AG08395 (cell line): ENCODE data around the gene AP5Z1.
"Not testable (repeated sequence)": the region's sequence is repeated elsewhere in the genome, so short reads cannot be mapped to it uniquely, and the experiment has no call there.

Experiments
- DNase-seq: peaks from one replicate; pipeline ENCODE4 v3.0.0; 2012; ENCODE audit warnings: mixed read lengths, low spot score

The AP5Z1 gene

DNA sequence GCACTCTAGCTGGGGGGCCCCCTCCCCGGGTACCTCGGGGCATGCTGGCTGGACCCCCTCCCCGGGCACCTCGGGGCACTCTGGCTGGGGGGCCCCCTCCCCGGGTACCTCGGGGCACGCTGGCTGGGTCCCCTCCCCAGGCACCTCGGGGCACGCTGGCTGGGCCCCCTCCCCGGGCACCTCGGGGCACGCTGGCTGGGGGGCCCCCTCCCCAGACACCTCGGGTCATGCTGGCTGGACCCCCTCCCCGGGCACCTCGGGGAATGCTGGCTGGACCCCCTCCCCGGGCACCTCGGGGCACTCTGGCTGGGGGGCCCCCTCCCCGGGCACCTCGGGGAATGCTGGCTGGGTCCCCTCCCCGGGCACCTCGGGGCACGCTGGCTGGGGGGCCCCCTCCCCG, 27.2 kb downstream of the AP5Z1 start:
- not testable (repeated sequence) for DNase-seq

- DNase-seq, result no peak
These were observed 28.2 kb downstream of the AP5Z1 start for GRCh38 chr7:4803397-4804241.

DNA sequence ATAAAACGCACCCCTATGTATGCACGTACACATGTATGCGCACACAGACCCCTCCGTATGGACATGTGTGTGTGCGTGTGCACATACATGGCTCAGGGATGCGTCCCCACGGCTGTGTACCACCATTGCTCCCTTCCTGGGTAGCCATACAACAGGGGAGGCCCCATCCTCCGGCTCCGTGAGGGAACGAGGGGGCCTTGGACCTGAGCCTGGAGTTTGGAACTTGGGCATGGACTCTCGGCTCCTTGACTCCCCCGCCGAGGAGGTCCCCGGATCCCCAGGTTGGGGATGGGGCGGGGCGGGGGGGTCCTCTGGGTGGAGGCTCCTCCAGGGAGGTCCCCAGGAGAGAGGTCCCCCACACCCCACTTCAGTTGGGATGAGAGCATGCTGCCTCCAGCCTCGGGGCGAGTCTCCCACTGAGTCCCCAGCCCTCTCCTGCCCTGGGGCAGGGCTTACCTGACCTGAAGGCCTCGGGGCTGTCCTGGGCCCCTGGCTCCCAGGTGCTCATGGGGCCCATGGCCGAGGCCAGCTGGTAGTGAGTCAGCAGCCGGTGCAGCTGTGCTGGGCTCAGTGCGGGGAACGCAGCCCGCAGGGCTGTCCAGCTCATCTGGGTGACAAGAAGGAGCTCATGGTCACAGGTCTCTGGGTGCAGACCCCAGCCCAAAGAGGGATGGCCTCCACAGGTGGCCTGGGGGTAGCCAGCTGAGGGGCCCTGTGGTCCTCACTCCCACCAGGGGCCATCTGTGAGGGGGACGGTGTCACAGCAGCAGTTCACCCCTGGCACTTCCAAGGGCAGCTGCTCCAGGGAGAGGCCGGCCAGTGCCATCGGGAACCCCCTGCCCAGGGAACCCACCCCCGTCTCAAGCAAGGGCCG, 29.9 kb downstream of the AP5Z1 start:
- DNase-seq, result no peak

DNA sequence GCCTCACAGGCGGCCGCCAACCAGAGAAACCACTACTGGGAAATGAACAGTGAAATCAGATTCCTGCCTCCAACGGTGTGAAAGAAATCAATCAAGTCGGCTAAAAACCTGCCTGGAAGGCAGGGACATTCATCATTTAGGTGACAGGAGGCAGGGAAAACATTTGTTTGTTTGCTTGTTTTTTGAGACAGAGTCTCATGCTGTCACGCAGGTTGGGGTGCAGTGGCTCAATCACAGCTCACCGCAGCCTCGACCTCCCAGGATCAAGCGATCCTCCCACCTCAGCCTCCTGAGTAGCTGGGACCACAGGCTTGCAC, 30.5 kb downstream of the AP5Z1 start:
- no peak for DNase-seq

- no peak for DNase-seq
These were observed 31.7 kb downstream of the AP5Z1 start for GRCh38 chr7:4806983-4807597.

GRCh38 chr7:4807598-4808016, 32.2 kb downstream of the AP5Z1 start:
- no peak for DNase-seq

DNA sequence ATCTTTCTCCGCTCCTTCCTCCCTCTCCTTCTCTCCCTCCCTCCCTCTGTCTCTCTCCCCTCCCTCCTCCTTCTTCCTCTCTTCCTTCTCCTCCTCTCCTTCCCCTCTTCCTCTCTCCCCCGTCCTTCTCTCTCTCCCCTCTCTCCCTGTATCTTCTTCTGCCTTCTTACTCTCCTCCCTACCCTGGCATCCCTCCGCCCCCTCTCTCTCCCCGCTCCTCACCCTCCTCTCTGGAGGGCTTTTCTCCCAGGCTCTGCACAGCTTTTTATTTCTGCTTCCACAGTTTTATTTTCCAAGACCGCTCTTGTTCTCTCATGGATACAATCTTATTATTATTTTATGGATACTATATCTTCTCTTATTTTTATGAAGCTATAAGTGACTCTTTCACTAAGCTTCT, 32.6 kb downstream of the AP5Z1 start:
- DNase-seq, result no peak

- no peak for DNase-seq
These were observed 33.1 kb downstream of the AP5Z1 start for GRCh38 chr7:4808565-4808964.

DNA sequence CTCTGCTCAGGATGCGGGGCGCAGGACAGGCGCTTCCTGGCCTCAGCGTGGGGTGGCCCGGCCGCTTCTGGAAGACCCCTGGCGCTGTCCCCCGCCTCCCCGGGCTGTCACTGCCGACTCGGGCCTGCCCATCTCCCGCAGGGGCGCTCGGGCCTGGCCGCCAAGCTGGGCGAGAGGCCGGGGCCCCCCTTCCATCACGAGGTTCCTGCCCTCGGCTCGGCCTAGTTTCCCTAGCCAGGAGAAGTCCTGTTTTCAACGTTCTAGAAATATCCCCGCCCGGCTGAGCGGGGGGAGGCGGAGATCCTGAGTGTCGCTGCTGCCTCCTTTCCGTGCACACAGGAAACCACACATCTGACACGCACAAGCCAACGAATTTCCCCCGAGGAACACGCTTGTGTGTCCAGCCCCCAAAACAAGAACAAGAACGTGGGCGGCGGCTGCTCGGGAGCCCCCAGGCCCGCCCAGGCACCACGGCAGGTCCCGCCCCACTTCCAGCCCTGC, 33.7 kb downstream of the AP5Z1 start:
- DNase-seq, result no peak

GRCh38 chr7:4809666-4810065, 34.2 kb downstream of the AP5Z1 start:
- no peak for DNase-seq

- no peak for DNase-seq
These were observed 39.0 kb downstream of the AP5Z1 start for GRCh38 chr7:4814433-4814832.

DNA sequence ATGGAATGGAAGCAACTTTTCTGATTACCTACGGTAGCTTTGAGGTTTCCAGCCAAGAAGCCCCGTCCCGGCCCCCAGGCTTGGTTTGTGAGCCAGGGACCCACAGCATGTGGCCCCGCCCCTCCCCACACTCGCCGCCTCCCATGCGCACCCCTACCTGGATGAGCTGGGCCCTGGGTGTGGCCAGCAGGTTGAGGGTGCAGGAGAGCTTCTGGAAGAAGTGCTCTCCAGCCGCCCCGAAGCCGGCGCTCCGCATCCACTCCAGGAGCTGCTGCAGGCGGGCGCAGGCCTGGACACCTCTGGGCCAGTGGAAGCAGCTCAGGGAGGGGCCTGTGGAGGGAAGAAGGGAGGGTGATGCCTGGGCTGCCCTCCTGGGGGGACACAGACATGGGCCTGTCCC, 39.7 kb downstream of the AP5Z1 start:
- DNase-seq, result no peak

DNA sequence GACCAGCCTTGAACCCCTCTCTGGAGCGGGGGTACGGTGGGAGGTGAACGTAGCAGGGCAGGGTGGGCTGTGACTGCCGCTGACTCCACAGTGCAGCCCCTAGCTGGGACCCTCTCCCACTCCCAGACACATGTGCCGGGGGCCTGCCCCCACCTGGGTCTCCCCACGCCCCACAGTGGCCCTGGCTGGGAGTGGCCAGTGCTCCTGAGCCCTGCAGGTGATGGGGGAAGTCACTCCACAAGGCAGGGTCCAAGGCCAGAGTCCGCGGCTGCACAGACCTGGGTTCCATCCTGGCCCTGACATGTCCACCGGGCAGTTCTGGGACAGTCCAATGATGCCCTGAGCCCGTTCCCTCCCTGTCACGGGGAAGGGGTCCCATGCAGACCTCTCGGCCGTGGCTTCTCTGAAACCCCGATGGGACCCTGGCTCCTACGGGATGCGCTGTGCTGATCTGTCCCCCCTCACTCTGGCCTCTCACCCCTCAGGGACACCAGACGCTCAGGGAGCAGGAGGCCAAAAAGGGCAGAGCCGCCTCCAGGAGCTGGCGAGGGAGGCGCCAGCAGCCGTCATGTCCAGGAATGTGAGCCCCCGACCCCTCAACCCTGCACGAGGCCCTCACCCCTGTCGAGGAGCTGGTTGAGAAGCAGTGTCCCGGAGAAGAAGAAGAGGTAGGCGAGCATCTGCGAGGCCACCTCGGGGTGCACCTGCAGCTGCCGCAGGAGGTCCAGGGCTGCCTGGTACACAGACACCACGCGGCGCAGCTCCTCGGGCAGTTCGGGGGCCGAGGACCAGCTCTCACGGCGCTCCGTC, 40.4 kb downstream of the AP5Z1 start:
- no peak for DNase-seq

- no peak for DNase-seq
These were observed 41.1 kb downstream of the AP5Z1 start for GRCh38 chr7:4816419-4817080.

- no peak for DNase-seq
These were observed 41.9 kb downstream of the AP5Z1 start for GRCh38 chr7:4817178-4817901.

GRCh38 chr7:4818000-4818794, 42.8 kb downstream of the AP5Z1 start:
- no peak for DNase-seq

GRCh38 chr7:4819560-4820404, 44.4 kb downstream of the AP5Z1 start:
- no peak for DNase-seq

DNA sequence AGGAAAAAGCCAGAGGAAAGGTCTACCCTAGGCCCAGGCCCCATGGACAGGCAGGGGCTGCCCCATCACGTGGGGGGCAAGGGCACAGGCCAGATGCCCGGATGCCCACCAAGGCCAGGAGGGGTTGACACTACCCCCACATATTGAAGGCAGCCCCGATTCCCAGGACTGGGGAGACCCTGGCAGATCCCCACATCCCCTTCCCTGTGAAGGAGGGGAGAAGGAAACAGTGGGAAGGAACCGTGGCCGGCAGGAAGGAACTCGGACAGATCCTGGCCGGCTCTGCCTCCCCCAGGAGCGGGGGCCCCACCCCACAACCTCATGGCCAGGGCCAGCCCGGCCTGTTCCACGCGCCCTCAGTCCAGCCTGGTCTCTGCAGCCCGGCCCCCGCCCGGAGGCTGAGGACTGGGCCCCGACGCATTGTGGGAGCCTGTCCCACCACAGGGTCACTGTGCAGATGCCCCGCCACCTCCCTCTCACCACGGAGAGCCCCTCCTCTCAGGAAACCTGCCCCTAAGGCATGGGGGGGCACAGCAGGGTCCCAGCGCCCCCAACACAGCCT, 45.1 kb downstream of the AP5Z1 start:
- no peak for DNase-seq
